ENCODE measurements around the gene HES3.

HES3 gene

DNA sequence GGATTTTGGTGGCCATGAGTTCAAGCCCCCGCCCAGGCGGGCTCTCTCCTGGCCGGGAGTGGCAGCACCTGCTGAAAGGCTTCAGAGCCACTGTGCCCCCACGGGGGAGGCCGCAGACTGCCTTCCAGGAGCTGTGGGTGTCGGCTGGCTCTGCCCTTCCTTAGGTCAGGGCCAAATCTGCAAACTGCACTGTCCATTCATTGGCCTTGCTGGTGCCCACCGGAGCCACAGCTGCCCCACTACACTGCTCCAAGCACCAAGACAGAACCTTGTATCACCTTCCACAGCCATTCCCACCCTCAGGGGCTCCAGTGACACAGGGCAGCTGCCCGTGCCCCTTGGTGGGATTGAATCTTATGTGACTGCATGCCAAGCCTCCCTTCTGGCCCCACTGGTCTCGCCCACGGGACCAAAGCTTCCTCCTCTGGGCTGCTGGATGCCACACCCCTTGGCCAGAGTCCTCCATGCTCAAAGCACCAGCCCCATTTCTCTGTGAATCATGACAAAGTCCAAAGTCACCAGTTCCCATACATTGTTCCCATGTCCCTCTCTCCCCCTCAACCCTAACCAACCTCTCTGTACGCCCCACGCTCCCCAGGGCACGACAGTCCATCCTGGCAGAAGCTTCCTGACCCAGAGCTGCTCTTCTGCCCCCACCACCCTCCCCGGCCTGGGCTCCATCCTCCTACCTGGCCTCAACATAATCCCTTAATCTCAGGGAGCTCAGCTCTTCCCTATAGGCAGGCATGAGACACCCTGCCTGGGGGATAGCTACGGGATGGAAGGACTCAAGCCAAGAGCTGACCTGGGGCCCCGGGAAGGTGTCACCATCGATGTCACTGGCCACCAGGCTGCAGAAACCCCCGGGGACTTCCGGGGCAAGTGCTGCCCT, 37.8 kb downstream of the HES3 start:
- DNase-seq: no peak

DNA sequence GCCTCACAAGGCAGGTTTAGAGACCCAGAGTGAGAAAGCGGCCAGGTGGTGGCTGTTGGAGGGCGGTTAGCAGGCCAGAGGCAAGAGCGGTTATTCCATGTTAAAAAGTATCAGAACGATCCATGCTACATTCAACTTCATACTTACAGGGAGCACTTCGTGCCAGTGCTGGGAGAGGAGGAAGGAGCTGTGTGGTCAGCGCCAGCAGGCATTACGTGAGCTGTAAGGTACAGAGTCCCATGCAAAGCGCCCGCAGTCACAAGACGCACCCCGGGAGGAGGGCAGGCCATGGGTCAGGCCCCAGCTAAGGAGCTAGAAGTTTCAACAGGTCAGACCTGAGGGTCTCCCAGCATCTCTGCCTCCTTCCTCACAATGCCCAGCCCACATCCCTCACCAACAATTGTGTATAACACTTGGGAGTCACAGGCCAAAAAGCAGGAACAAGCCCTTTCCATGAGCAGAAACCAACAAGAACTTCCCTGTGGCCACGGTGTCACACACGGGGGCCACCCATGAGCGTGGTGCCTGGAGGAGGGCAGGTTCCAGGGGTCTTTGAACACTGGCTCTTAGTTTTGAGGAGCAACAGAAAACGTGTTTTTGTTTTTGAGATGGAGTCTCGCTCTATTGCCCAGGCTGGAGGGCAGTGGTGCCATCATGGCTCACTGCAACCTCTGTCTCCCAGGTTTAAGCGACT, 38.7 kb downstream of the HES3 start:
- no peak for DNase-seq

- no peak for DNase-seq
Observed at GRCh38 chr1:6285336-6285735, 41.4 kb downstream of the HES3 start.

GRCh38 chr1:6286266-6286665, 42.3 kb downstream of the HES3 start:
- DNase-seq: no peak

- no peak for DNase-seq
Observed at GRCh38 chr1:6287029-6287428, 43.0 kb downstream of the HES3 start.

GRCh38 chr1:6287431-6287886, 43.5 kb downstream of the HES3 start:
- DNase-seq: no peak

GRCh38 chr1:6288026-6288425, 44.0 kb downstream of the HES3 start:
- DNase-seq: no peak

GRCh38 chr1:6288665-6289064, 44.7 kb downstream of the HES3 start:
- no peak for DNase-seq

DNA sequence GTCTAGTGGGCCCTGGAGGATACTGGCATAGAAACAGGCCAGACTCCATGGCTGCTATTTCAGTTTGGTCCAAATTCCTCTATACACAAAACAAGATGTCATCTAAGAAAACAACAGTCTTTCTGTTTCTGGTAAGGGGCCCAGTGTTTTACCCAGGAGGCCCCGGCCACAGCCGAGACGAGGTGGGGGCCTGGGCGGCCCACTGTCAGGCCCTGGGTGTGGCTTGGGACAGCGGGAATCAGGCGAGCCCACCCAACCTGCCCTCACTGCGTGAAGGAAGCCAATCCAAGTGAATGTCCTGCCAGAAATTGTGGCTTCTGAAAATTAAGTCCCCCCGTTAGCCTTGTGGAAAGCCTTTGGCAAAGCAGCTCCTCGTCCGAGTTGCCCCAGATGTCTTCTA, 48.1 kb downstream of the HES3 start:
- DNase-seq: no peak

DNA sequence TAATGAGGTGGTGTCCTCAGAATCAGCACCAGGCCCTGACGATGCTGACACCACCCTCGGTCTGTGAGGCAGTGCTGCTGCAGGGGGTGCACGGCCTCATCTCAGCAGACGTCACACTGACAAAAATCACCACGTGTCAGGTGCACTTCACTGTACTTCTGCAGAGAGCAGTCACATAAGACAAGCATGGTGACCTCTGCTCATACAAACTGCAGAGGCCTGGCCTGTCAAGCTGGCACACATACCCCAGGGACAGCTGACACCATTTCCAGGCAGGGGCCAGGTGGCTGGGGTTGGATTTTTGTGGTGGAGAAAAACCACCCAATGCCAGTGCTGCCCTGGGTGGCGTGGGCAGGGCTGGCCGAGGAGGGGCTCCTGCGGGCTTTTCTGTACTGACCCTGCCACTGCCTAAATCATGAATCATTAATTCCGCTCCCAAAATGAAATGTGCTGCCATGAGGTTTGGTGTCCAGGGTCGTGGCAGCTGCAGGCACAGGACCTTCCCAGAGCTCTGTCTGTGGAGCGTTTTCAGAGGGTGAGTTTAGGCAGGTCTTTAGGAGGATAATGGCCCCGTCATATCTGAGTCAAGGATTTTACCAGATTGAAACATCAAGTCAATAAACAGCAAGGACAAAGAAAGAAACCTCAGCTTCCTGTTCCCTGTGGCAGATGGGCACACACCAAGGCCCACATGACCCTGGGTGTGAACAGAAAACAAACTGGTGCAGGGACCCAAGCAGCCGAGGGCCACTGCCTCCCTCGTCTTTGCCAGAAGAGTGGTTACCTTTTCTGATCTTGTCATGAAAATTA, 50.3 kb downstream of the HES3 start:
- DNase-seq: no peak

- no peak for DNase-seq
Observed at GRCh38 chr1:6294890-6295556, 51.0 kb downstream of the HES3 start.

All from activated CD4-positive, alpha-beta T cell treated with anti-CD3 and anti-CD28 coated beads for 1 hour (primary cell).